HepG2 (cell line): ENCODE data around the gene SEMA3B. TPM values are rescaled to one million over a fixed set of nuclear protein-coding genes. Genes with fewer than 3 reads are reported as not detected.
A peak's percentile ranks its signal among the peaks of the same experiment; 100 is the strongest.

ENCODE experiments used
- ARHGAP35 ChIP-seq: sonication (generic); formaldehyde crosslinking; IDR thresholded peaks from 2 replicates; pipeline ENCODE4 v1.9.0; 2022; ENCODE audit warnings: mild to moderate bottlenecking, inconsistent platforms, moderate library complexity, missing genetic modification reagents, borderline replicate concordance
- BORCS8-MEF2B ChIP-seq: sonication (generic); formaldehyde crosslinking; IDR thresholded peaks from 2 replicates; pipeline ENCODE4 v1.8.0; 2022; ENCODE audit warnings: mild to moderate bottlenecking, missing genetic modification reagents
- CENPX ChIP-seq: sonication (generic); formaldehyde crosslinking; IDR thresholded peaks from 2 replicates; pipeline ENCODE4 v1.9.0; 2021; ENCODE audit warnings: mild to moderate bottlenecking, missing genetic modification reagents, moderate library complexity
- NR2F2 ChIP-seq: IDR thresholded peaks from 2 replicates; pipeline ENCODE4 v1.6.1; 2012; ENCODE audit warnings: low read depth, inconsistent platforms, borderline replicate concordance
- REPIN1 ChIP-seq: sonication (generic); formaldehyde crosslinking; IDR thresholded peaks from 2 replicates; pipeline ENCODE4 v1.8.0; 2022; ENCODE audit warnings: missing genetic modification reagents, low read depth, mild to moderate bottlenecking, borderline replicate concordance
- SYNCRIP ChIP-seq: fragments of 200-400 bp; formaldehyde crosslinking; IDR thresholded peaks from 2 replicates; pipeline ENCODE4 v1.6.1; 2018; ENCODE audit warnings: mild to moderate bottlenecking, low read depth, low read length; ENCODE audit not compliant: insufficient read depth
- ZNF431 ChIP-seq: sonication (generic); formaldehyde crosslinking; IDR thresholded peaks from 2 replicates; pipeline ENCODE4 v1.9.0; 2022; ENCODE audit warnings: missing genetic modification reagents, low read depth, mild to moderate bottlenecking, borderline replicate concordance
- ZNF562 ChIP-seq: sonication (generic); formaldehyde crosslinking; IDR thresholded peaks from 2 replicates; pipeline ENCODE4 v1.8.0; 2022; ENCODE audit warnings: missing genetic modification reagents, borderline replicate concordance
- ZNF570 ChIP-seq: sonication (generic); formaldehyde crosslinking; IDR thresholded peaks from 2 replicates; pipeline ENCODE4 v1.4.0; 2020; ENCODE audit warnings: mild to moderate bottlenecking, missing genetic modification reagents, borderline replicate concordance
- ZNF674 ChIP-seq: sonication (generic); formaldehyde crosslinking; IDR thresholded peaks from 2 replicates; pipeline ENCODE4 v1.5.0; 2020; ENCODE audit warnings: low read depth, mild to moderate bottlenecking, missing genetic modification reagents
- ZNF773 ChIP-seq: sonication (generic); formaldehyde crosslinking; IDR thresholded peaks from 2 replicates; pipeline ENCODE4 v1.4.0; 2020; ENCODE audit warnings: missing genetic modification reagents, borderline replicate concordance
- ZNF781 ChIP-seq: sonication (generic); formaldehyde crosslinking; IDR thresholded peaks from 2 replicates; pipeline ENCODE4 v1.5.1; 2020; ENCODE audit warnings: borderline replicate concordance, mild to moderate bottlenecking, missing genetic modification reagents; ENCODE audit errors: not compliant biosample characterization
- ZNF816 ChIP-seq: sonication (generic); formaldehyde crosslinking; IDR thresholded peaks from 2 replicates; pipeline ENCODE4 v1.8.0; 2022; ENCODE audit warnings: missing genetic modification reagents, mild to moderate bottlenecking, borderline replicate concordance
- ZNF850 ChIP-seq: sonication (generic); formaldehyde crosslinking; conservative IDR thresholded peaks from 2 replicates; pipeline ENCODE4 v1.9.0; 2021; ENCODE audit warnings: mild to moderate bottlenecking, missing genetic modification reagents
- ZSCAN25 ChIP-seq: sonication (generic); formaldehyde crosslinking; IDR thresholded peaks from 2 replicates; pipeline ENCODE4 v1.8.0; 2022; ENCODE audit warnings: mild to moderate bottlenecking, missing genetic modification reagents
- polyA plus RNA-seq, 8 experiments: library from polyadenylated mRNA; depleted of rRNA in 3 of 8; stranded (reverse) in 7 of 8; unstranded in 1 of 8; fragments of >200 nt; fragmentation: Illumina TruSeq in 4 of 8; extraction: Trizol in 4 of 8; gene quantifications; 2 replicates each; pipeline versions ENCODE4 v1.2.1 to v1.2.3, GENCODE V29; 2011 to 2016; ENCODE audit warnings: low read depth in 4 of 8, missing spikeins in 1 of 8, mixed read lengths in 1 of 8; ENCODE audit not compliant: insufficient read depth in 1 of 8
- total RNA-seq, 5 experiments: library from RNA; depleted of rRNA; stranded (reverse); fragments of >200 nt; fragmentation: Illumina TruSeq; extraction: Trizol; gene quantifications; 2 replicates each; pipeline ENCODE4 v1.2.3, GENCODE V29; 2016; ENCODE audit warnings: low read depth in 1 of 5
- TF ChIP-seq, protein P1 (sequence below): sonication (generic); formaldehyde crosslinking; IDR thresholded peaks from 2 replicates; pipeline ENCODE4 v1.4.0; 2020; ENCODE audit warnings: missing genetic modification reagents
- TF ChIP-seq, protein P2 (sequence below): sonication (generic); formaldehyde crosslinking; IDR thresholded peaks from 2 replicates; pipeline ENCODE4 v1.4.0; 2020; ENCODE audit warnings: mild to moderate bottlenecking, missing genetic modification reagents
- TF ChIP-seq, protein P3 (sequence below): sonication (generic); formaldehyde crosslinking; IDR thresholded peaks from 2 replicates; pipeline ENCODE4 v1.4.0; 2020; ENCODE audit warnings: mild to moderate bottlenecking, missing genetic modification reagents
- TF ChIP-seq, protein P4 (sequence below): IDR thresholded peaks from 2 replicates; pipeline ENCODE4 v1.6.1; 2016; ENCODE audit warnings: missing biosample characterization, missing genetic modification reagents, low read depth

Gene SEMA3B
- total and polyA plus RNA-seq, 2 of the 13 experiments (the other 11 are each of a cell fraction or from before 2014, with no cell fraction given), result 93.2 to 158 TPM

DNA sequence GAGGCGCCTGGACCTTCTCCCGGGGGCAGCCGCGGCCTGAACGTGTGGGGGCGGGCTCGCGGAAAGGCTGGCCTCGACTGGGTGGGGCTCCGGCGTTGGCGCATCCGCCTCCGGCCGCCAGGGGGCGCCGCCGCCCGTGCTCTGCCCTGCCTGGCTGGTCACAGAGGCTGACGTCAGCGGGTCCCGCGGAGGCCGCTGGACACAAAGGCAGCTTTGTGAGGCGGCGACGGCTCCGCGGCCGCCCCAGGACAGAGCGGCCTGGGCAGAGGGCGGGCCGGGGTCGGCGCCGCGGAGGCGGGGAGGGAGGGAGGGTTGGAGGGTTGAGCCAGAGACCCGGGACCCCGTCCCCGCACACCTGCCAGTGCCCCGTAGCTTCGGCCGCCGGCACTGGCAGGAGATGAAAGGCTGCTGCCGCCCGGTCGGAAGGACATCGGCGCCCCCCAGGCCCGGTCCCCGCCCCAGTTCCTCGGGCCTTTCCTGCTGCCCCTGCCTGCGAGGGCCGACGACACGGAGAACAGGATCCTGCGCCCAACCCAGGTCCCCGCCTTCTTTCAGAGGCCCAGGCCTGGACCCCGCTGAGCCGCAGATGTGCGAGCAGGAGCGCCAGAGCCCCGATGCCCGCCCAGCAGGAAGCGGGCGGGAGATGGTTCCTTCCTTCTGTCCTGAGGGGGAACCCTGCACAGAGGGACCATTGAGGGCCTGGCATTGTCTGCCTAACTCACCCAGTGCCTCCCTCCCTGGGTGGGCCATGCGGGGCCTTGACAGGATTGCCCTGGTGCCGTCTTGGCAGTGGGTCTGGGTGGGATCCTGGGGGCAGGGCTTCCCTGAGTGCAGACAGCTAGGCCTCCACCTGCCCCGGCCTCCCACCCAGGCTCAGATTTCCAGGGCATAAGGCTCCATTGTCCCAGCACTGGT lies 8.7 kb upstream of the SEMA3B start (continued):
- no peak for TF ChIP-seq ZNF562 (CRISPR knock-in tag)
- TF ChIP-seq, protein P1, sequence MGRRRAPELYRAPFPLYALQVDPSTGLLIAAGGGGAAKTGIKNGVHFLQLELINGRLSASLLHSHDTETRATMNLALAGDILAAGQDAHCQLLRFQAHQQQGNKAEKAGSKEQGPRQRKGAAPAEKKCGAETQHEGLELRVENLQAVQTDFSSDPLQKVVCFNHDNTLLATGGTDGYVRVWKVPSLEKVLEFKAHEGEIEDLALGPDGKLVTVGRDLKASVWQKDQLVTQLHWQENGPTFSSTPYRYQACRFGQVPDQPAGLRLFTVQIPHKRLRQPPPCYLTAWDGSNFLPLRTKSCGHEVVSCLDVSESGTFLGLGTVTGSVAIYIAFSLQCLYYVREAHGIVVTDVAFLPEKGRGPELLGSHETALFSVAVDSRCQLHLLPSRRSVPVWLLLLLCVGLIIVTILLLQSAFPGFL (CRISPR knock-in tag), result no peak
- TF ChIP-seq ZNF431 (CRISPR knock-in tag), result 0 out of 2 replicates have a peak, but pooled peaks have one; percentile 49
- no peak for TF ChIP-seq ZNF570
- TF ChIP-seq, protein P2, sequence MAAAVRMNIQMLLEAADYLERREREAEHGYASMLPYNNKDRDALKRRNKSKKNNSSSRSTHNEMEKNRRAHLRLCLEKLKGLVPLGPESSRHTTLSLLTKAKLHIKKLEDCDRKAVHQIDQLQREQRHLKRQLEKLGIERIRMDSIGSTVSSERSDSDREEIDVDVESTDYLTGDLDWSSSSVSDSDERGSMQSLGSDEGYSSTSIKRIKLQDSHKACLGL (CRISPR knock-in tag), result 0 out of 2 replicates have a peak, but pooled peaks have one; percentile 20
- TF ChIP-seq CENPX (CRISPR knock-in tag), result no peak
- no peak for TF ChIP-seq ZNF781
- peak; percentile 55; the same call in 1 of the 2 replicates for TF ChIP-seq REPIN1 (CRISPR knock-in tag)
- no peak for TF ChIP-seq SYNCRIP
- TF ChIP-seq ARHGAP35 (CRISPR knock-in tag), result no peak
- TF ChIP-seq ZNF674 (CRISPR knock-in tag), result no peak
- TF ChIP-seq, protein P3, sequence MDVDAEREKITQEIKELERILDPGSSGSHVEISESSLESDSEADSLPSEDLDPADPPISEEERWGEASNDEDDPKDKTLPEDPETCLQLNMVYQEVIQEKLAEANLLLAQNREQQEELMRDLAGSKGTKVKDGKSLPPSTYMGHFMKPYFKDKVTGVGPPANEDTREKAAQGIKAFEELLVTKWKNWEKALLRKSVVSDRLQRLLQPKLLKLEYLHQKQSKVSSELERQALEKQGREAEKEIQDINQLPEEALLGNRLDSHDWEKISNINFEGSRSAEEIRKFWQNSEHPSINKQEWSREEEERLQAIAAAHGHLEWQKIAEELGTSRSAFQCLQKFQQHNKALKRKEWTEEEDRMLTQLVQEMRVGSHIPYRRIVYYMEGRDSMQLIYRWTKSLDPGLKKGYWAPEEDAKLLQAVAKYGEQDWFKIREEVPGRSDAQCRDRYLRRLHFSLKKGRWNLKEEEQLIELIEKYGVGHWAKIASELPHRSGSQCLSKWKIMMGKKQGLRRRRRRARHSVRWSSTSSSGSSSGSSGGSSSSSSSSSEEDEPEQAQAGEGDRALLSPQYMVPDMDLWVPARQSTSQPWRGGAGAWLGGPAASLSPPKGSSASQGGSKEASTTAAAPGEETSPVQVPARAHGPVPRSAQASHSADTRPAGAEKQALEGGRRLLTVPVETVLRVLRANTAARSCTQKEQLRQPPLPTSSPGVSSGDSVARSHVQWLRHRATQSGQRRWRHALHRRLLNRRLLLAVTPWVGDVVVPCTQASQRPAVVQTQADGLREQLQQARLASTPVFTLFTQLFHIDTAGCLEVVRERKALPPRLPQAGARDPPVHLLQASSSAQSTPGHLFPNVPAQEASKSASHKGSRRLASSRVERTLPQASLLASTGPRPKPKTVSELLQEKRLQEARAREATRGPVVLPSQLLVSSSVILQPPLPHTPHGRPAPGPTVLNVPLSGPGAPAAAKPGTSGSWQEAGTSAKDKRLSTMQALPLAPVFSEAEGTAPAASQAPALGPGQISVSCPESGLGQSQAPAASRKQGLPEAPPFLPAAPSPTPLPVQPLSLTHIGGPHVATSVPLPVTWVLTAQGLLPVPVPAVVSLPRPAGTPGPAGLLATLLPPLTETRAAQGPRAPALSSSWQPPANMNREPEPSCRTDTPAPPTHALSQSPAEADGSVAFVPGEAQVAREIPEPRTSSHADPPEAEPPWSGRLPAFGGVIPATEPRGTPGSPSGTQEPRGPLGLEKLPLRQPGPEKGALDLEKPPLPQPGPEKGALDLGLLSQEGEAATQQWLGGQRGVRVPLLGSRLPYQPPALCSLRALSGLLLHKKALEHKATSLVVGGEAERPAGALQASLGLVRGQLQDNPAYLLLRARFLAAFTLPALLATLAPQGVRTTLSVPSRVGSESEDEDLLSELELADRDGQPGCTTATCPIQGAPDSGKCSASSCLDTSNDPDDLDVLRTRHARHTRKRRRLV (CRISPR knock-in tag), result no peak
- TF ChIP-seq ZNF850 (CRISPR knock-in tag), result no peak
- no peak for TF ChIP-seq NR2F2
- TF ChIP-seq ZSCAN25, result peak; percentile 82; the same call in 1 of the 2 replicates
- TF ChIP-seq ZNF816, result peak; percentile 71; the same call in 1 of the 2 replicates
- TF ChIP-seq, protein P4, sequence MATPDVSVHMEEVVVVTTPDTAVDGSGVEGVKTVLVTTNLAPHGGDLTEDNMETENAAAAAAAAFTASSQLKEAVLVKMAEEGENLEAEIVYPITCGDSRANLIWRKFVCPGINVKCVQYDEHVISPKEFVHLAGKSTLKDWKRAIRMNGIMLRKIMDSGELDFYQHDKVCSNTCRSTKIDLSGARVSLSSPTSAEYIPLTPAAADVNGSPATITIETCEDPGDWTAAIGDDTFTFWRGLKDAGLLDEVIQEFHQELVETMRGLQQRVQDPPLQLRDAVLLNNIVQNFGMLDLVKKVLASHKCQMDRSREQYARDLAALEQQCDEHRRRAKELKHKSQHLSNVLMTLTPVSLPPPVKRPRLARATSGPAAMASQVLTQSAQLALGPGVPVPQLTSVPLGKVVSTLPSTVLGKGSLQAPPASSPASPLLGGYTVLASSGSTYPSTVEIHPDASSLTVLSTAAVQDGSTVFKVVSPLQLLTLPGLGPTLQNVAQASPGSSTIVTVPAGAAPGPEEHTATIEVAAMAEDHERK (CRISPR knock-in tag), result 0 out of 2 replicates have a peak, but pooled peaks have one; percentile 23
- no peak for TF ChIP-seq ZNF773 (CRISPR knock-in tag)
- TF ChIP-seq BORCS8-MEF2B (CRISPR knock-in tag), result no peak
